Keratinocyte (primary cell): ENCODE results near the gene MFAP2.

Source experiments
- CTCF ChIP-seq, 3 experiments: IDR thresholded peaks in 1 of 3; conservative IDR thresholded peaks in 1 of 3; optimal IDR thresholded peaks in 1 of 3; 2 replicates in 2 of 3; 3 replicates in 1 of 3; pipeline versions ENCODE3 to v1.5.1; 2011; ENCODE audit warnings: low read length in 3 of 3, mild to moderate bottlenecking in 3 of 3, moderate library complexity in 2 of 3, control low read depth in 1 of 3, inconsistent platforms in 1 of 3; ENCODE audit not compliant: insufficient read depth in 2 of 3; ENCODE audit errors: extremely low read depth in 1 of 3
- EZH2 ChIP-seq: IDR thresholded peaks from one replicate; pipeline ENCODE4 v1.6.1; 2012; ENCODE audit warnings: inconsistent platforms, mild to moderate bottlenecking, low read length, moderate library complexity

- TF ChIP-seq CTCF (optimal IDR thresholded peaks at IDR 0.05 in 1 of 3, IDR thresholded peaks at IDR 0.05 in 1 of 3, conservative IDR thresholded peaks at IDR 0.05 in 1 of 3; ENCODE audit: extremely low read depth in 1 of 3, insufficient read depth in 2 of 3, low read length in 3 of 3): no peak
- no peak for TF ChIP-seq EZH2
These were observed 12.3 kb upstream of the MFAP2 start for GRCh38 chr1:16992675-16993074.
